ENCODE results near the gene LIX1L. TPM values are rescaled to one million over a fixed set of nuclear protein-coding genes. Genes with fewer than 3 reads are reported as not detected.

The LIX1L gene
- total and polyA plus RNA-seq, 2 of the 13 experiments (the other 11 are each of a cell fraction or from before 2014, with no cell fraction given), result 8.1 to 24.9 TPM

DNA sequence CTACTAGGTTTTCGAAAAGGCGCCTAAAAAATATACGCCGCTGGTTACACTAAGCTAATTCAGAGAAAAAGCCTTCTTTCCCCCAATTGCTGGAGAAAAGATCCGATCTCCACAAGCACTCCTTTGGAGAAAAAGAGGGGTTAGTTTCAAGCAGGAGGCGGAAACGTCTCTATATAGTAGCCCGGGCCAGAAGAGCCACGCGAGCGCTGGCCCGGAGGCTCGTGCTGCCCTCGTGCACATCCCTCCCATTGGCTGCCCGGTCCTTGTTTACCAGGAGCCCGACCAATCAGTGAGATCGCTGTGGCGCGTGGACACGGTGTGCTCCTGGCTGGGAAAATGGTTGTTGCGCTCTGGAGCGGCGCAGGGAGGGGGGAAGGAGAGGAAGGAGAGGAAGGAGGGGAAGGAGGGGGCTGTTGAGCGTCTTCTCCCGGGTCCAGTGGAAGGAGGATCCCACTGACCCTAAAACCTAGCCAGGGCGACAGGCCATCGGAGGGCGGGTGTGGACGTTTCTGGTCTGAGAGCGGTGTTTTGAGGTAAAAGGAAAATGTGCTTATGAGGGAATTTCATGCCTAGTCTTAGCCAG is 38.7 kb upstream of the LIX1L start, which contains the start of gene TXNIP:
Gene TXNIP (minus strand): TSS at position 147 of the 583 bp plus-strand sequence. CDS start 313 bp downstream, outside the sequence.
- under 1% methylated on average over 26 of the region's 30 CpGs for WGBS (ENCODE audit: low lambda C conversion rate)
- FAIRE-seq (peak; percentile 86), ATAC-seq (peak; percentile 99), DNase-seq (ENCODE audit: low spot score) (peak; percentile 94)
- BruUV-seq (replicated peaks), result no TSS peak
- ChIA-PET CTCF (ENCODE audit: low intra/inter-chr PET ratio, low total read pairs) (interaction anchor here (0.8 kb wide), 1 partner anchor 105 kb away, joined by 4 read pairs; no protein-coding TSS in a partner anchor), POLR2A (interaction anchor here (0.7 to 2.9 kb wide), 6 partner anchors 11 to 69 kb away, joined by 3 to 10 read pairs (median 3); partner anchors contain the start of genes ANKRD34A, LIX1L, POLR3GL and RBM8A)
- Histone ChIP-seq H3K79me2 (ENCODE audit: insufficient read depth, low read length) (peaks cover 33% of the 10 kb centered on the region), H2AFZ (ENCODE audit: low read length) (no peak within 1 kb of the TSS), H3K27ac (ENCODE audit: extremely low read length, insufficient read depth, low read length) (peak within 1 kb of the TSS; percentile 94), H3K36me3 (replicated peaks in 1 of 2; ENCODE audit: control insufficient read depth in 1 of 2, insufficient read depth in 2 of 2, low read length in 2 of 2) (peaks cover 2 to 22% of the 10 kb centered on the region in 2 experiments; a peak in 3 of 5 replicates), H3K9me3 (ENCODE audit: low read length) (no peaks in the 10 kb centered on the region), H3K9ac (ENCODE audit: insufficient read depth, low read depth, low read length) (peak within 1 kb of the TSS; percentile 93), H3K4me2 (ENCODE audit: low read depth, low read length) (peak within 1 kb of the TSS; percentile 97), H3K4me3 (replicated peaks in 1 of 3; ENCODE audit: insufficient read depth in 1 of 3, low read depth in 2 of 3, low read length in 3 of 3) (peak within 1 kb of the TSS; percentile 68 to 98 (median 91)), H3K27me3 (ENCODE audit: control insufficient read depth in 1 of 2, insufficient read depth in 2 of 2, low read length in 2 of 2) (no peaks in the 10 kb centered on the region; a peak in 1 of 5 replicates), H3K4me1 (ENCODE audit: insufficient read depth, low read length) (peaks cover 67% of the 10 kb centered on the region), H4K20me1 (ENCODE audit: insufficient read depth, low read length) (peaks cover 45% of the 10 kb centered on the region)
- intact Hi-C loops (cut with micrococcal nuclease; ENCODE audit: unreplicated experiment) (no loop called here), in situ Hi-C loops (cut with HindIII; ENCODE audit: extremely low pct_ligation_motif_present, low pct_unique_long_range_greater_than_20kb) (no loop called here)
- TF ChIP-seq ZNF670 (CRISPR knock-in tag; IDR thresholded peaks at IDR 0.05; ENCODE audit: borderline replicate concordance) (peak; percentile 67; the same call in 1 of the 2 replicates), ATF7-NPFF (CRISPR knock-in tag; IDR thresholded peaks at IDR 0.05; ENCODE audit: low read depth) (no peak), ZNF704 (CRISPR knock-in tag; IDR thresholded peaks at IDR 0.05; ENCODE audit: borderline replicate concordance) (no peak), EZH2 (conservative IDR thresholded peaks at IDR 0.05; ENCODE audit: low read depth, low read length) (no peak), NFE2 (CRISPR knock-in tag; IDR thresholded peaks at IDR 0.05) (no peak), CCDC6 (CRISPR knock-in tag; IDR thresholded peaks at IDR 0.05) (peak; percentile 90), FLYWCH1 (CRISPR knock-in tag; IDR thresholded peaks at IDR 0.05) (no peak), KLF11 (CRISPR knock-in tag; IDR thresholded peaks at IDR 0.05) (peak; percentile 74; the same call in 1 of the 2 replicates), ZNF83 (CRISPR knock-in tag; IDR thresholded peaks at IDR 0.05; ENCODE audit: borderline replicate concordance) (no peak), GTF3A (CRISPR knock-in tag; conservative IDR thresholded peaks at IDR 0.05) (no peak; the same call in 1 of the 2 replicates)
- TF ChIP-seq, protein P1, sequence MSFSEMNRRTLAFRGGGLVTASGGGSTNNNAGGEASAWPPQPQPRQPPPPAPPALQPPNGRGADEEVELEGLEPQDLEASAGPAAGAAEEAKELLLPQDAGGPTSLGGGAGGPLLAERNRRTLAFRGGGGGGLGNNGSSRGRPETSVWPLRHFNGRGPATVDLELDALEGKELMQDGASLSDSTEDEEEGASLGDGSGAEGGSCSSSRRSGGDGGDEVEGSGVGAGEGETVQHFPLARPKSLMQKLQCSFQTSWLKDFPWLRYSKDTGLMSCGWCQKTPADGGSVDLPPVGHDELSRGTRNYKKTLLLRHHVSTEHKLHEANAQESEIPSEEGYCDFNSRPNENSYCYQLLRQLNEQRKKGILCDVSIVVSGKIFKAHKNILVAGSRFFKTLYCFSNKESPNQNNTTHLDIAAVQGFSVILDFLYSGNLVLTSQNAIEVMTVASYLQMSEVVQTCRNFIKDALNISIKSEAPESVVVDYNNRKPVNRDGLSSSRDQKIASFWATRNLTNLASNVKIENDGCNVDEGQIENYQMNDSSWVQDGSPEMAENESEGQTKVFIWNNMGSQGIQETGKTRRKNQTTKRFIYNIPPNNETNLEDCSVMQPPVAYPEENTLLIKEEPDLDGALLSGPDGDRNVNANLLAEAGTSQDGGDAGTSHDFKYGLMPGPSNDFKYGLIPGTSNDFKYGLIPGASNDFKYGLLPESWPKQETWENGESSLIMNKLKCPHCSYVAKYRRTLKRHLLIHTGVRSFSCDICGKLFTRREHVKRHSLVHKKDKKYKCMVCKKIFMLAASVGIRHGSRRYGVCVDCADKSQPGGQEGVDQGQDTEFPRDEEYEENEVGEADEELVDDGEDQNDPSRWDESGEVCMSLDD (CRISPR knock-in tag; IDR thresholded peaks at IDR 0.05; ENCODE audit: borderline replicate concordance), result no peak
- TF ChIP-seq, protein P2, sequence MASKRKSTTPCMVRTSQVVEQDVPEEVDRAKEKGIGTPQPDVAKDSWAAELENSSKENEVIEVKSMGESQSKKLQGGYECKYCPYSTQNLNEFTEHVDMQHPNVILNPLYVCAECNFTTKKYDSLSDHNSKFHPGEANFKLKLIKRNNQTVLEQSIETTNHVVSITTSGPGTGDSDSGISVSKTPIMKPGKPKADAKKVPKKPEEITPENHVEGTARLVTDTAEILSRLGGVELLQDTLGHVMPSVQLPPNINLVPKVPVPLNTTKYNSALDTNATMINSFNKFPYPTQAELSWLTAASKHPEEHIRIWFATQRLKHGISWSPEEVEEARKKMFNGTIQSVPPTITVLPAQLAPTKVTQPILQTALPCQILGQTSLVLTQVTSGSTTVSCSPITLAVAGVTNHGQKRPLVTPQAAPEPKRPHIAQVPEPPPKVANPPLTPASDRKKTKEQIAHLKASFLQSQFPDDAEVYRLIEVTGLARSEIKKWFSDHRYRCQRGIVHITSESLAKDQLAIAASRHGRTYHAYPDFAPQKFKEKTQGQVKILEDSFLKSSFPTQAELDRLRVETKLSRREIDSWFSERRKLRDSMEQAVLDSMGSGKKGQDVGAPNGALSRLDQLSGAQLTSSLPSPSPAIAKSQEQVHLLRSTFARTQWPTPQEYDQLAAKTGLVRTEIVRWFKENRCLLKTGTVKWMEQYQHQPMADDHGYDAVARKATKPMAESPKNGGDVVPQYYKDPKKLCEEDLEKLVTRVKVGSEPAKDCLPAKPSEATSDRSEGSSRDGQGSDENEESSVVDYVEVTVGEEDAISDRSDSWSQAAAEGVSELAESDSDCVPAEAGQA (IDR thresholded peaks at IDR 0.05; ENCODE audit: low read depth), result peak; percentile 79
- TF ChIP-seq, protein P2 (CRISPR knock-in tag; IDR thresholded peaks at IDR 0.05; ENCODE audit: borderline replicate concordance), result no peak

Data from HepG2 (cell line).